ENCODE measurements around the gene NCKAP5.

NCKAP5 gene

GRCh38 chr2:133421516-133422324 is 146.5 kb downstream of the NCKAP5 start:
- peak; percentile 19 for DNase-seq (ENCODE audit: low spot score)

GRCh38 chr2:133420788-133421187 is 147.5 kb downstream of the NCKAP5 start:
- no peak for DNase-seq (ENCODE audit: low spot score)

DNA sequence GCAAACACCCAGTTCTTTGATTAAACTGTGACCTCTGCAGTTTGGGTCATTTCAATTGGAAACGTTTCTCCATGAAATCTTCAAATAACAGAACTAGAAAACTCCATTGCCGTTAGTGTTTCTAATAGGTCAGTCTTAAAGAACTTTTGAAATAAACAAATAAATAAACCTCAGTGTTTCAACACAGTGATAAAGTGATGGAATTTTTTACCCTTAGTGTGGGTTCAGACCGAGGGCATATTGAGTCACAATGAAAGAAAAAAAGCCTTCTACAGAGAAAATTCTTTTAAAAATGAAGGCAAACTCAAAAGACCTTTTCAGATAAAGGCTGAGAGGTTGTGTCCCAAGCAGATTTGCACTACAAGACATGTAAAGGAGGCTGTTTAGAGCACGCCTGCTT is 149.6 kb downstream of the NCKAP5 start:
- no peak for DNase-seq (ENCODE audit: low spot score)

DNA sequence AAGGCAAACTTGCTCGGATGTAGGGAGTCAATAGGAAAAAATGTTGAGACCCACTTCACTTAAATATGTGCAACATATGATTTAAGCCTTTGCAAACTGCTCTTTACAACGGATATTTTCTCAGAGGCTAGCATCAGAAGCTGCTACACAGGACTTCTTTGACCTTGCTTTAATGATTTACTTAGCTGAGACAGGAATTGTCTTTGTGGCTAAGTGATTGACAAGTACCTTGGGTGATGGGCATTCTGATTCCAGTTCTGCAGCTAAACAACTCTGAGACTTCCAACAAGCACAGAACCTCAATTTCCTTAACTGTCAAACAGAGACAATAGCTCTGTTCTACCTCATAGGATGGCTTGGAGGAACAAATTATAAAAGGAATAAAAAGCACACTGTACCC is 150.2 kb downstream of the NCKAP5 start:
- no peak for DNase-seq (ENCODE audit: low spot score)

DNA sequence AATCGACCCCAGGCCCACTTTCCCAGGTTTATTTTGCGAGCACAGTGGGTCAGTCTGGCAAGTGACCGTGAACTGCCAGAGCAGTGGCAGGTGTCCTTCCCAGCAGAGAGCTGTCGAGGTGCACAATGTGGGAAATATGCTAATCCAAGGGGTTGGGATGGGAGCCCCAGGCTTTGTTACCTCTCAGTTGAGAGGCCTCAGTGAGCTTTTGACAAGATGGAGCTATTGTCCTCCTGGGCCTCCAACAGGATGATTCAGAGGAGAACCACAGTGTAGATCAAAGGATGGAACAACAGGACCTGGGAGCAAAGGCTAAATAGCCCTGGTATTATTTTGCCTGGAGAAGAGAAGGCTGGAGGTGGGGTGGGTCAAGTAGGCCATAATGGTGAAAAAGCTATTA is 150.8 kb downstream of the NCKAP5 start:
- no peak for DNase-seq (ENCODE audit: low spot score)

DNA sequence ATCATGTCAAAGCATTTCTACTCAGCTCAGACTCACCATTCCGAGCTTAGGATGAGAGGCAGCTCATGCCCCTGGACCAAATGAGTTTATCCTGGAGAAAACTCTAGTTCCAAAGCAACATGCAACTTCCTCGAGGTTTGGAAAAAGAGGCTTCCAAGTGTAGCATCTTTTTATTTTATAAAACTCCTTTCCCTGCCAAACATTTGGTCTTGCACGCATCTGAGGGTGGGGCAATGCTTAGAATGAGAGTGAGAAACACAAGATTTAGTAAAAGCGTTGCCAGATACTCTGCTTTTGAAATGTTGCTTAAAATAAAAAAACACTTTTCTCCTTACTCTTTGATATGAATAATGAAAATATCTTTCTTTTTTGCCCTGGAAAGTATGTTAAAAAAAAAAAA is 151.5 kb downstream of the NCKAP5 start:
- DNase-seq (ENCODE audit: low spot score), result no peak

DNA sequence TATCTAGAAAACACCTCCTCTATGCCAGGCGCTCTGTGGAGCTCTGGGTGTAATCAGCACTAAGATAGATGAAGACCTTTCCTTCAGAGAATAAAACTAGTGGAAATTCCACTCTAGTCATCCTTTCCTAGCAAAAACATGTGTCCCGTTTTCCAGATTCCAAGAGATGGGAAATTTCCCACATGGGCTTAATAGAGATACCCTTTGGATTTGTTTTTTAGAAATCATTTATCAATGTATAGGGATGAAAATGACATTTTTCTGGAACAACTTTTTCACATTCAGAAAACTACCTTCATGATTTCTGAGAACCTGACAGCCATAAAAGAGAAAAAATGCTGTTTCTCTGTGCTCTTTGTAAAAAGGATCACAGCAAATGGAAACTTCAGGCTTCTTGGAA is 152.1 kb downstream of the NCKAP5 start:
- no peak for DNase-seq (ENCODE audit: low spot score)

GRCh38 chr2:133415210-133415876 is 152.9 kb downstream of the NCKAP5 start:
- DNase-seq (ENCODE audit: low spot score), result no peak

GRCh38 chr2:133414486-133415209 is 153.6 kb downstream of the NCKAP5 start:
- no peak for DNase-seq (ENCODE audit: low spot score)

GRCh38 chr2:133413863-133414262 is 154.4 kb downstream of the NCKAP5 start:
- DNase-seq (ENCODE audit: low spot score), result no peak

DNA sequence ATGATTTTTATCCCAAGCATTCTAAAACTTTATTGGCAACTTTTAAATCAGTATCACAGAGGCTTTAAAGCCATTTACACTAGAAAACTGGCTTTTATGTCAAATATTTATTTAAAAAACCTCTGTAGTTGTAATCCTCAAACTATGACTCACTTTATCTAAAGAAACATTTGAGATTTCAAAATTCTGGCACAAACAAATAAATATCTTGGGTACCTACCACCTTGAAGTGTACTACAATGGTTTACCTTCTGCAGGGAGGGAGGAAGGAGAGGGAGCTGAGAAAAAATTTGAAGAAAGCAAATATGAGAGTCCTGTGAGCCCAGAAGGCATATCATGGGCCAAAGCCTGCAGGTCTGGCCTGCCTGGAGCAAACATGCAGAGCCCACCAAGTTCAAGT is 155.6 kb downstream of the NCKAP5 start:
- no peak for DNase-seq (ENCODE audit: low spot score)

DNA sequence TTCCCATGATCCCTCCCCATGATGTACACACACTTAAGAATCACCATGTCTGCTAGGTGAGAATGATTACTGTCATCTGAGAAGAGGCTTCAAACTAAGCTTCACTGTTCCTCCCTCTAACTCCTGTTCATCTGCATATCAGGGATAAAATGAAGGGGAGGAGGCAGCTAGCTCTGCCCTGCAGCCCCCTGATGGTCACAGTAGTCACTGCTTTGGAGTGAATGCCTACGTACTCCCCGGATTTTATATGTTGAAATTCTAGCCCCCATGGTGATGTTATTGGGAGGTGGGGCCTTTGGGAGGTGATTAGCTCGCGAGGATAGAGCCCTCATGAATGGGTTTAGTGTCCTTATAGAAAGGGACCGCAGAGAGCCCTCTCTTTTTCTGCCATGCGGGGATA is 156.4 kb downstream of the NCKAP5 start:
- no peak for DNase-seq (ENCODE audit: low spot score)

- no peak for DNase-seq (ENCODE audit: low spot score)
Measured at GRCh38 chr2:133411101-133411500, 157.2 kb downstream of the NCKAP5 start.

GRCh38 chr2:133409581-133410285 is 158.5 kb downstream of the NCKAP5 start:
- DNase-seq (ENCODE audit: low spot score), result no peak

- DNase-seq (ENCODE audit: low spot score), result no peak
Measured at GRCh38 chr2:133408671-133409070, 159.6 kb downstream of the NCKAP5 start.

DNA sequence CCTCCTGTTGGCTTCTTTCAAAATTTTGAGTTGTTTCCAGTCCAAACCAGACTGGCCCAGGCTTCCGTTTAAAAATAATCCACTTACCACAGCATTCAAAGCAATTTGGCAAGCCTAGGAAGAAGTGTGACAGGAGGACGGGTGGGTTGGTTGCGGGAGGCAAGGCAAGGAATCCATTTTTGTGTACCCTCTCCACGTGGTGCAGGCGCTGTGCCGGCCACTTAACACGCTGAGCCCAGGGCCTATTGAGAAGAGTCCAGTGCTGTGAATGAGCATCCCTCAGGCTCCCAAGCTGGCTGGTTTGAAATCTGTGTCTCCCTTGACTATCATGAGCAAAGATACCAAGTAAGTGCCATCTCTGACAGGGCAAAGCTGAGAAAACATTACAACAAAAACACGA is 160.9 kb downstream of the NCKAP5 start:
- no peak for DNase-seq (ENCODE audit: low spot score)

- no peak for DNase-seq (ENCODE audit: low spot score)
Measured at GRCh38 chr2:133405252-133405651, 163.0 kb downstream of the NCKAP5 start.

DNA sequence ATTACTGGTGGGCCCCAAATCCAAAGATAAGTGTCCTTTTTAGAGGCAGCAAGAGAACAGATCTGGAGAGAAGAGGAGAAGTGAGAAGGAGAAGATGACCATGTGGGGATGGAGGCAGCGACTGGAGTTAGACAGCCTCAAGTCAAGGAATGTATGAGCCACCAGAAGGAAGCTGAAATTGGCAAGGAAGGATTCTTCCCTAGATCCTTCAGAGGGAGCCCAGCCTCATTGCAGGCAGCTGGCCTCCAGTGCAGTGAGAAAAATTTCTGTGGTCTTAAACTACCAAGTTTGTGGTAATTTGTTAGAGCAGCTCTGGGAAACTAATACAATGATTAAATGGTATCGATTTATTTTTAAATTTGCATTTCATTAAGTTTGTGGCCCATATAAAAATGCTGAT is 167.9 kb downstream of the NCKAP5 start:
- no peak for DNase-seq (ENCODE audit: low spot score)

DNA sequence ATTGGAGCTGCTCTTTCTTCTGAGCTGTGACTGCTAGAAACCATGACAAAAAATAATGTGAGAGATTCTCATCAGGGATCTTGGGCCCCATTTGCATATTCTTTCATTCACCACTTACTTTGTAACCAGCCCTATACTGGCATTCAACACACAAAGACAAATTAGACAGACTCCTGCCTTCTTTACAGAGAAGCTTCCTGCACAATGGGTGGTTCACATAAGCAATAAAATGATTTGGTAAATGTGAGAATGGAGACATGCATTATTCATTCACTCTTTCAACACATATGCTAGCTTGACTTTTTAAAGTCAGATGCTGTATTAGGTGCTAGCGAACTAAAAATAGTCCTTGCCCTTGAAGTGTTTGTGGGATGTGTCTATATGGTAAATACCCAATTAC is 174.4 kb downstream of the NCKAP5 start:
- DNase-seq (ENCODE audit: low spot score), result no peak

DNA sequence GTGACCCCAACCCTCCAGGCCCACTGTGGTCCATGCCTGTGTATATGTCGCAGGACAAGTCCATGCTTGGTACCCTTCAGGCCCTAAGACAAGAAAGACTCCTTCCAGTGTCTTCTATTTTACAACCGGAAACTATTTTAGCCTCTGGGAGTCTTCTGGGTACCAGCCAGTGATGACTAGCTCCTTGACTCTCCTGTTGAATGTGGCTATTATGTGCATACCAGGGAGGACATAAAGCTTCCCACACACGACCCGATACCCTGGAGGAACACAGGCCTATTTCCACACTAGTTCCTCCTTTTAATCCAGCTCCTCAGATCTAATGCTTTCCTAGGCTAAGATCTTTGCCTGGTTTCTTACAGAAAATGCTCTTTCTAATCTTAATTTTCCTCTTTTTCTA is 178.1 kb downstream of the NCKAP5 start:
- DNase-seq (ENCODE audit: low spot score), result no peak

- no peak for DNase-seq (ENCODE audit: low spot score)
Measured at GRCh38 chr2:133389569-133389968, 178.7 kb downstream of the NCKAP5 start.

GRCh38 chr2:133382566-133382965 is 185.7 kb downstream of the NCKAP5 start:
- DNase-seq (ENCODE audit: low spot score), result no peak
